HEK293T (cell line): ENCODE results near the gene MAFF.

Source experiments
- CTCF ChIA-PET: fragments of 350-600 bp; formaldehyde crosslinking; extraction: SDS; loops from one replicate; lab custom pipeline; 2021; ENCODE audit warnings: antibody characterized with exemption, inconsistent platforms; lab: Yijun Ruan, JAX
- POLR2A ChIA-PET: fragments of 350-600 bp; formaldehyde crosslinking; extraction: SDS; loops from one replicate; lab custom pipeline; 2020; ENCODE audit warnings: antibody characterized with exemption, inconsistent platforms; lab: Yijun Ruan, JAX
- DNase-seq: peaks from one replicate; pipeline ENCODE4 v3.0.0; 2012; ENCODE audit warnings: mixed read lengths; ENCODE audit errors: extremely low spot score
- ARNT ChIP-seq: fragments of 450-650 bp; IDR thresholded peaks from 2 replicates; pipeline ENCODE4 v1.6.1; 2017; ENCODE audit warnings: mild to moderate bottlenecking
- BHLHE40 ChIP-seq: fragments of 450-650 bp; IDR thresholded peaks from 2 replicates; pipeline ENCODE4 v1.6.1; 2016; ENCODE audit warnings: mild to moderate bottlenecking, moderate library complexity, borderline replicate concordance
- CTBP1 ChIP-seq: fragments of 450-650 bp; IDR thresholded peaks from 2 replicates; pipeline ENCODE4 v1.6.1; 2016; ENCODE audit warnings: borderline replicate concordance
- ELF4 ChIP-seq: fragments of 450-650 bp; IDR thresholded peaks from 2 replicates; pipeline ENCODE4 v1.6.1; 2017; ENCODE audit warnings: antibody characterized with exemption
- FOXA1 ChIP-seq: fragments of 450-650 bp; IDR thresholded peaks from 2 replicates; pipeline ENCODE4 v1.6.1; 2016; ENCODE audit warnings: mild to moderate bottlenecking
- FOXK2 ChIP-seq: fragments of 450-650 bp; IDR thresholded peaks from 2 replicates; pipeline ENCODE4 v1.6.1; 2016; ENCODE audit warnings: mild to moderate bottlenecking
- FOXM1 ChIP-seq: fragments of 450-650 bp; IDR thresholded peaks from 2 replicates; pipeline ENCODE4 v1.6.1; 2017; ENCODE audit warnings: mild to moderate bottlenecking, borderline replicate concordance
- HDGF ChIP-seq: fragments of 450-650 bp; IDR thresholded peaks from 2 replicates; pipeline ENCODE4 v1.6.1; 2017; ENCODE audit warnings: antibody characterized with exemption, borderline replicate concordance
- L3MBTL2 ChIP-seq: fragments of 450-650 bp; conservative IDR thresholded peaks from 2 replicates; pipeline ENCODE4 v1.6.1; 2016; ENCODE audit warnings: mild to moderate bottlenecking
- LEF1 ChIP-seq: fragments of 450-650 bp; IDR thresholded peaks from 2 replicates; pipeline ENCODE4 v1.6.1; 2017; ENCODE audit warnings: mild to moderate bottlenecking, borderline replicate concordance
- NFRKB ChIP-seq: fragments of 450-650 bp; IDR thresholded peaks from 2 replicates; pipeline ENCODE4 v1.6.1; 2016; ENCODE audit warnings: mild to moderate bottlenecking, moderate library complexity
- SP1 ChIP-seq: fragments of 450-650 bp; IDR thresholded peaks from 2 replicates; pipeline ENCODE4 v1.6.1; 2017
- SUZ12 ChIP-seq: fragments of 450-650 bp; IDR thresholded peaks from 2 replicates; pipeline ENCODE4 v1.6.1; 2016; ENCODE audit warnings: mild to moderate bottlenecking
- TARDBP ChIP-seq: fragments of 450-650 bp; IDR thresholded peaks from 2 replicates; pipeline ENCODE4 v1.6.1; 2016
- ZNF384 ChIP-seq: fragments of 450-650 bp; IDR thresholded peaks from 2 replicates; pipeline ENCODE4 v1.6.1; 2016
- TF ChIP-seq, protein P1 (sequence below): fragments of 450-650 bp; IDR thresholded peaks from 2 replicates; pipeline ENCODE4 v1.6.1; 2016

MAFF gene

DNA sequence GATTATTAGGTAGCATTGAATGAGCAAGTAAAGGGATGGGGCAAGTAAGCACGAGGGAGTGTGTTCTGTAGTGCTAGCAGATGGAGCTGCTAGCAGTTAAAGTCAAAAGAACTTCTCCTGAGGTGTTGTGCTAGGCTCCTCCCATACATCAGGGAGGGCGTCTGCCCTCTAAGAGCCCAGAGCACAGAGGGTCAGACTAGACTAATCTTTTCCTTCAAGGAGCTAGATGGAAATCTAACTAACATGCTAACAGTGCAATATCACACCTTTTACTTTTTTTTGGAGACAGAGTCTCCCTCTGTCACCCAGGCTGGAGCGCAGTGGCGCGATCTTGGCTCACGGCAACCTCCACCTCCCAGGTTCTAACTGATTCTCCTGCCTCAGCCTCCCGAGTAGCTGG lies 17.0 kb upstream of the MAFF start:
- TF ChIP-seq HDGF (no peak), ZNF384 (no peak), FOXA1 (no peak), TARDBP (no peak), SUZ12 (no peak), ELF4 (no peak), FOXK2 (no peak), FOXM1 (no peak), LEF1 (no peak), SP1 (no peak), L3MBTL2 (no peak), CTBP1 (no peak), BHLHE40 (no peak), NFRKB (no peak), ARNT (no peak)
- TF ChIP-seq, protein P1, sequence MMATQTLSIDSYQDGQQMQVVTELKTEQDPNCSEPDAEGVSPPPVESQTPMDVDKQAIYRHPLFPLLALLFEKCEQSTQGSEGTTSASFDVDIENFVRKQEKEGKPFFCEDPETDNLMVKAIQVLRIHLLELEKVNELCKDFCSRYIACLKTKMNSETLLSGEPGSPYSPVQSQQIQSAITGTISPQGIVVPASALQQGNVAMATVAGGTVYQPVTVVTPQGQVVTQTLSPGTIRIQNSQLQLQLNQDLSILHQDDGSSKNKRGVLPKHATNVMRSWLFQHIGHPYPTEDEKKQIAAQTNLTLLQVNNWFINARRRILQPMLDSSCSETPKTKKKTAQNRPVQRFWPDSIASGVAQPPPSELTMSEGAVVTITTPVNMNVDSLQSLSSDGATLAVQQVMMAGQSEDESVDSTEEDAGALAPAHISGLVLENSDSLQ, result no peak
- no peak for DNase-seq
- ChIA-PET CTCF (no interaction called here), POLR2A (no interaction called here)

DNA sequence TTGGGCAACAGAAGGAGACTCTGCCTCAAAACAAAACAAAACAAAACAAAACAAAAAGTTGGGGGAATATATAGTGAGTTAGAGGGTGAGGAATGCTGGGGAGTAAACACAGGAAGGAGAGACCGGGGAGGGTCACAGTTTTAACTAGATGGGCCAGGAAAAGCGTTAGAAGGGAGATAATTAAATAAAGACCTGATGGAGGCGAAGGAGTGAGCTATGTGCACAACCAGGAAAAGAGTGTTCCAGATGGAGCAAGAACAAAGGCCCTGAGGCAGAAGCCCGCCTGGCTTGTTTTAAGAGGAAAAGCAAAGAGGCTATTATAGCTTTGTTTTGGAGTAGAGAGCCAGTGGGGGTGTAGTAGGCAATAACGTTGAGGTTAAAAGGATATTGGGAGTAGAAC lies 15.4 kb upstream of the MAFF start:
- ChIA-PET CTCF (interaction anchor here (1.1 kb wide), 1 partner anchor 19 kb away, joined by 3 read pairs; no protein-coding TSS in a partner anchor), POLR2A (interaction anchor here (0.6 to 0.9 kb wide), 2 partner anchors 13 to 14 kb away, joined by 3 to 4 read pairs; no protein-coding TSS in a partner anchor)
- TF ChIP-seq, protein P1, result no peak
- no peak for TF ChIP-seq SUZ12
- no peak for DNase-seq

GRCh38 chr22:38187413-38188212 lies 14.2 kb upstream of the MAFF start:
- CTCF ChIA-PET, result no interaction called here
- no peak for DNase-seq
- POLR2A ChIA-PET, result interaction anchor here (0.9 kb wide), 1 partner anchor 13 kb away, joined by 4 read pairs; no protein-coding TSS in a partner anchor
- no peak for TF ChIP-seq FOXM1
- TF ChIP-seq FOXA1, result no peak
- no peak for TF ChIP-seq NFRKB
- no peak for TF ChIP-seq L3MBTL2
- TF ChIP-seq SUZ12, result no peak
- TF ChIP-seq ZNF384, result no peak

- POLR2A ChIA-PET, result interaction anchor here (1.2 kb wide), 1 partner anchor 12 kb away, joined by 4 read pairs; the partner anchor contains the start of gene MAFF
Observed at GRCh38 chr22:38189104-38189503, 12.7 kb upstream of the MAFF start.

DNA sequence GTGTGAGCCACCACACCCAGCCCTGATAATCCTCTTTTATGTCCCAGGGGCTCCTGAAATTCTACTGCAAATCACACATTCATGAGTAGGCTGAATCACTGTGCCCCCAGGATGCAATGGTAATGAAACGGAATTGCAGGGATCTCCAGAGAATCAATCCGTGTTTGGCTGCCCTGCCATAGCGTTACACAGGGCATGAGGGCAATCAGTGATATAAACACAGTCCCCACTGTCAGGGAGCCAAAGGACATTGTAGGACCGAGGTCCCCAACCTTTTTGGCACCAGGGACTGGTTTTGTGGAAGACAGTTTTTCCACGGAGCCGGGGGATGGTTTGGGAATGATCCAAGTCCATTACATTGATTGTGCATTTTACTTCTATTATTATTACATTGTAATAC lies 11.2 kb upstream of the MAFF start:
- CTCF ChIA-PET, result no interaction called here
- POLR2A ChIA-PET, result interaction anchor here (1.6 kb wide), 1 partner anchor 11 kb away, joined by 4 read pairs; the partner anchor contains the start of gene MAFF

More at GRCh38 chr22:38189104-38189503, 12.7 kb upstream of the MAFF start:
- no peak for DNase-seq
- CTCF ChIA-PET, result no interaction called here
- TF ChIP-seq SP1 (no peak), HDGF (no peak), LEF1 (no peak), FOXK2 (no peak), SUZ12 (no peak)
- TF ChIP-seq, protein P1, result no peak

More for the DNA sequence above, 11.2 kb upstream of the MAFF start:
- no peak for DNase-seq
- TF ChIP-seq HDGF (no peak), ZNF384 (no peak), CTBP1 (no peak), FOXM1 (no peak), ARNT (no peak), FOXA1 (no peak), SUZ12 (no peak), L3MBTL2 (no peak), SP1 (no peak), NFRKB (no peak), TARDBP (no peak), BHLHE40 (no peak), FOXK2 (no peak), LEF1 (no peak), ELF4 (no peak)
- TF ChIP-seq, protein P1, result no peak
